HG02763 (cell line): ENCODE measurements around the gene TBCE.

Experiments
- ATAC-seq: cut with Tn5 transposase; IDR thresholded peaks from one replicate; pipeline ENCODE4 v1.9.1; 2021; ENCODE audit warnings: mild to moderate bottlenecking, moderate library complexity; ENCODE audit not compliant: unreplicated experiment

Gene TBCE

GRCh38 chr1:235367000-235367908 is at the start of gene TBCE:
Gene TBCE (plus strand): TSS chr1:235367427. CDS start chr1:235380050, 12,623 bp downstream.
- peak; percentile 100 for ATAC-seq

GRCh38 chr1:235319255-235319654 is 48.0 kb upstream of the TBCE start:
- no peak for ATAC-seq

GRCh38 chr1:235320521-235321179 is 46.6 kb upstream of the TBCE start:
- no peak for ATAC-seq

- ATAC-seq: no peak
Observed at GRCh38 chr1:235324296-235324695, 42.9 kb upstream of the TBCE start.

GRCh38 chr1:235325139-235325538 is 42.1 kb upstream of the TBCE start:
- ATAC-seq: no peak

GRCh38 chr1:235325854-235326253 is 41.4 kb upstream of the TBCE start:
- no peak for ATAC-seq

- no peak for ATAC-seq
Observed at GRCh38 chr1:235326719-235327558, 40.3 kb upstream of the TBCE start.

- peak; percentile 2 for ATAC-seq
Observed at GRCh38 chr1:235327559-235328270, 39.5 kb upstream of the TBCE start, which contains the start of gene ARID4B. Gene ARID4B (minus strand): TSS chr1:235328179. CDS start chr1:235326919, 1,260 bp downstream.

- ATAC-seq: peak; percentile 64
Observed at GRCh38 chr1:235328271-235329138, 38.7 kb upstream of the TBCE start, which contains the start of gene GGPS1. Gene GGPS1 (plus strand): TSS chr1:235328570. CDS start chr1:235335265, 6,695 bp downstream.

GRCh38 chr1:235329139-235329902 is 37.9 kb upstream of the TBCE start:
- no peak for ATAC-seq

- no peak for ATAC-seq
Observed at GRCh38 chr1:235330918-235331285, 36.3 kb upstream of the TBCE start.

- ATAC-seq: no peak
Observed at GRCh38 chr1:235331401-235331800, 35.8 kb upstream of the TBCE start.

GRCh38 chr1:235336903-235337302 is 30.3 kb upstream of the TBCE start:
- ATAC-seq: no peak

- ATAC-seq: no peak
Observed at GRCh38 chr1:235339746-235340145, 27.5 kb upstream of the TBCE start.

- ATAC-seq: no peak
Observed at GRCh38 chr1:235341334-235341733, 25.9 kb upstream of the TBCE start.

GRCh38 chr1:235342039-235342438 is 25.2 kb upstream of the TBCE start:
- no peak for ATAC-seq

GRCh38 chr1:235342471-235342870 is 24.8 kb upstream of the TBCE start:
- ATAC-seq: no peak

- no peak for ATAC-seq
Observed at GRCh38 chr1:235343726-235344125, 23.5 kb upstream of the TBCE start.

GRCh38 chr1:235351441-235351840 is 15.8 kb upstream of the TBCE start:
- no peak for ATAC-seq
